Activated CD8-positive, alpha-beta memory T cell treated with anti-CD3 and anti-CD28 coated beads, Interleukin-2, amount 50 U/mL, for 4 hours (primary cell): ENCODE results near the gene ZNF345.

Experiments
- DNase-seq: peaks from one replicate; pipeline ENCODE4 v3.0.0-alpha.2; 2020

Gene ZNF345

GRCh38 chr19:36850559-36851442, at the start of gene ZNF345:
Gene ZNF345, plus strand, starts transcription at chr19:36850876. Its CDS starts 25,955 bp downstream, at chr19:36876831.
- DNase-seq: peak; percentile 82

DNA sequence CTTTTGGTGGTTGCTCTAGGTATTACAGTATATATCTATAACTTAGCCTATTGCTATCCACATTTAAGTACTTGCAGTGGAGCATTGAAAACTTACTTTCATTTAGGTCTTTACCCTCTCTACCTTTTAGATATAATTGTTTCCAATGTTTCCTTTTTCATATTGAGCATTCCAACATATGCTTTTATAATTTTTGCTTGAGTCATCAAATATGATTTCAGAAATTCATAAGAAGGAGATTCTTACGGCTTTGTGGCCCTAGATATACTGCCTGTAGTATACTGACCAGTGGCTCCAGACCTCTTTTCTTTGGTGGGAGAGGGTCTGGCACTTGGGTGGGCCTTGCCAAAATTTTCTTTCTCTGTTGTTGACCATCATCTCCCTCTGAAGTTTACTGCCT, 45.3 kb upstream of the ZNF345 start:
- no peak for DNase-seq

GRCh38 chr19:36807029-36807428, 43.6 kb upstream of the ZNF345 start:
- no peak for DNase-seq

GRCh38 chr19:36819130-36819630, 31.5 kb upstream of the ZNF345 start:
- no peak for DNase-seq

DNA sequence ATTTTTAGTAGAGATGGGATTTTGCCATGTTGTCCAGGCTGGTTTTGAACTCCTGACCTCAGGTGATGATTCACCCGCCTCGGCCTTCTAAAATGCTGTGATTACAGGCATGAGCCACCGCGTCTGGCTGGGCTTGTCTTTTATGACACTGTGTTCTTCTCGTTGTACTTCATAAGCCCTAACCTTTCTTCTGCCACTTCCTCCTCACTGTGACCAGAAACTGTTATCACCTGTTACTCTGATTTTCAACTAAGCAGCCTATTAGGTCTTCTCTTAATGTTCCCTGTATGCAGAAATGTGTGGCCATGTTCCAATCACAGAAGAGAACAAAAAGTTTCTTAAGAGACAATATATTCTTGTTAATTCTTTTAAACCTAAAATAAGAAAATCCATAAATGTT, 28.9 kb upstream of the ZNF345 start:
- DNase-seq: no peak

GRCh38 chr19:36833430-36833829, 17.2 kb upstream of the ZNF345 start:
- no peak for DNase-seq

DNA sequence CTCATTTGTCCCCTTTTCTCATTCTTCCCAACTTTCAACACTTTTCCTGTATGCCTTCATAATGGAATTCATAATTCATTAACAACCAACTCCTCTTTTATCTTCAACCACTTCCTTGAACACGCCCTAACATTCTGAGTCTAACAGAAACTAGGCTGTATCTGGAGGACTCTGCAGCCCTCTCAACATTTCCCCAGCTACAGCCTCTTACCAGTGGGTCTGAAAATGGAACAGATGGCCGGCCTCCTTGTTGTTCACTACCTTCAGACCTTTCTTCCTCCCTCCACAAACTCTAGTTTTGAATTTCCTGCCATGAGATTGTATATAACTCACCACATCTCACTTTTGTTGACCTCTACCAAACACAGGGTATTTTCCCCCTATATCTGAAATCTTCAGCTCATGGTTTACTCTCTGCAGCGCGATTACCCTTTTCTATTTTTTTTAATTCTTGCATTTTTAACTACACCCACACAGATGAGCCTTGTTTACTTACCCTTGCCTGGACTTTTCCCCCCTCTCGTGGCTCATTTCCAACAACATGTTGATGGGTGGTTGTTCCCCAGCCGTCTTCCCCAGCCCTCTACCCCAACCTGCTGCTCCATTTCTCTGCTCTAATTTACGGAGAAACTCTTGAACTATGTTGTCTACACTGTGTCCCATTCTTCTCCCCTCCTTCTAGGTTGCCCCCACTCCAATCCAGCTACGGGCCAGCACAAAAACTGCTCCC, 13.3 kb upstream of the ZNF345 start:
- no peak for DNase-seq

DNA sequence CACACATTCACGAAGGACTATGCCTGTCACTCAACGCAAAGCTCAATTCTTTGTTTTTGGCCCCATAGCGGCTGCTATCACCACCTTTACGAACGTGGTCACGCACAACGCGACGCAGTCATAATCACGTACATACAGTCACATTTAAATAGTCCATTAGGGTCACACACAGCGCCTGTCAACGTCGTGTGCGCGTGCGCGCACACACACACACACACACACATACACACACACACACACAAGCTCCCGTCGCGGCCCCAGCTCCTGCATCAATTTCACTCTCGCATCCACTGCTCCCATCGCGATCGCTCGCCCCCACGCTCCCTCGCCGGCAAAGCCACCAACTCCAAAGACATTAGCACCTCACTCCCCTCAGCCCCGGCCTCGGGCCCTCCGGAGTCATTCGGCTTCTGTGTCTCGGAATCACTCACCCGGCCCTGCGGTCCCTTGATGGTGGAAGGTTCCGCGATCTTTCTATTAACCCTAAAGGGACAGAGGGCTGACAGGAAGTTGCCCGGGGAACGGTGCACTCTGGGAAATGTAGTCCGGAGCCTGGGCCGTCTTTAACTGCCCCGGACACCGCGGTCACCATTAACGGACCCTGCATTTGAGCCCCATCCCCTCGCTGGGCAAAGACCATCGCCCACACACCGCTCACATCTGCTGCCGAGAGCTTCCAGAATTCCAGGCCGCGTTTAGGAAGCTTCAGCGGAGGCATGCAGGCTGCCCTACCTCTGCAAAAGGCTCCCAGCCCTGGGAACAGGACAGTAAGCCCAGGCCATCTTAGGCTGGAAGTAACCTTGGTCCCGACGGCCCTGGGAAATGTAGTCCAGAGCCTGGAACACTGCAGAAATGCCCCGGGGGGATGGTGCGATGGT, 12.5 kb upstream of the ZNF345 start, which contains the start of gene ZNF790:
TSS of gene ZNF790 (minus strand) at position 482 of the 878 bp plus-strand sequence. CDS start 12,768 bp downstream, outside the sequence.
- DNase-seq: peak; percentile 76

- no peak for DNase-seq
Observed at GRCh38 chr19:36838784-36839324, 11.8 kb upstream of the ZNF345 start.

DNA sequence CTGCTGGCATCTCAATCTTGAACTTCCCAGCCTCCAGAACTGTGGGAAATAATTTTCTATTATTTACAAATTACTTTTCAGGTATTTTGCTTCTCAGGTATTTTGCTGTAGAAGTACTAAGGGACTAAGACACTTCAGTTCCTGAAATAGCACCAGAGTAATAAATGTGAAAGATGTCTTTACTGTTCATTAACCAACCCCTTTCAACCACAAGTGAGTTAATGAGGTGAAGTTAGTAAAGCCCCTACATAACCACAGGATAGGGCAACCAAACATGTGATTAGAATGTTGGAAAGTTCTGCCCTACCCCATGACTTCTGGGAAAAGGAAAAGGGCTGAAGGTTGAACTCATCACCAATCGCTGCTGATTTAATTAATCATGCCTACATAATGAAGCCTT, 2.7 kb upstream of the ZNF345 start:
- DNase-seq: no peak

DNA sequence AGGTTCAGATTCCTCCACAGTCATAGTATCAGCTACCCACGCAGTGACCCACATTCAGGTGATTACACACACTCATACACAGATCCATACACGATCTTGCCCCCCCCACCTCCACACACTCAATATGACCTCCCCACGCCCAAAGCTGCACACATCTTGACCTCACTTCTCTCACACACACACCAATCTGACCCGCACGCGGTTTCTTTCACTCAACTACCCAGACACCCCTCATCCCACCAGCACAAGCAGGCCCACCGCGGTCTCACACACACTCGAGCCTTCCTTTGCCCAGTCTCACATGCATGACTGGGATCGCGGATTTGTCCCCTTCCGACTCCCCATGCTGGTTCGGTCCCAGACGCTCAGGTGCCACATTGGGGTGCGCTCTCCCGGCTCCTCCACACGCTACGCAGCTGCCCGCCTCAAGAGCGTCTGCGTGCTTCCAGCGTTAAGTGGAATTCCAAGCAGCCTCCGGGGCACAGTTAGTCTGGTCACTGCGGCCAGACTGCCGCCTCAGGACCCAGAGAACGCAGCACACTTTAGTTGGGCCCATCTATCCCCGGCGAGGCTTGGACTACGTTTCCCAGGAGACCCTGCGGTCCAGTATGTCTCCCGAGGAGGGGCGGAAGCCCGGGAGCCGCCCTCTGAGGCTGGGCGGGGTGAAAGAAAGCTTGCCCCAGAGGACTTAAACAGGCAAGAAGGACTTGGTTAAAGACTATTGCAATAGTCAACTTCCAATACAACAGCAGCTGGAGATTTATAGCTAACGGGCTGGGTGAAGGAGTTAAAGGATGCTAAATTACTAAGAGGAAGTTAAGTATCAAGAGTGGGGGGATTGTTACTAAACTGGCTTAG, 746 bp upstream of the ZNF345 start:
- DNase-seq: peak; percentile 89

GRCh38 chr19:36851898-36852297, 1.2 kb downstream of the ZNF345 start:
- DNase-seq: no peak

- no peak for DNase-seq
Observed at GRCh38 chr19:36876993-36877938, 26.6 kb downstream of the ZNF345 start.

DNA sequence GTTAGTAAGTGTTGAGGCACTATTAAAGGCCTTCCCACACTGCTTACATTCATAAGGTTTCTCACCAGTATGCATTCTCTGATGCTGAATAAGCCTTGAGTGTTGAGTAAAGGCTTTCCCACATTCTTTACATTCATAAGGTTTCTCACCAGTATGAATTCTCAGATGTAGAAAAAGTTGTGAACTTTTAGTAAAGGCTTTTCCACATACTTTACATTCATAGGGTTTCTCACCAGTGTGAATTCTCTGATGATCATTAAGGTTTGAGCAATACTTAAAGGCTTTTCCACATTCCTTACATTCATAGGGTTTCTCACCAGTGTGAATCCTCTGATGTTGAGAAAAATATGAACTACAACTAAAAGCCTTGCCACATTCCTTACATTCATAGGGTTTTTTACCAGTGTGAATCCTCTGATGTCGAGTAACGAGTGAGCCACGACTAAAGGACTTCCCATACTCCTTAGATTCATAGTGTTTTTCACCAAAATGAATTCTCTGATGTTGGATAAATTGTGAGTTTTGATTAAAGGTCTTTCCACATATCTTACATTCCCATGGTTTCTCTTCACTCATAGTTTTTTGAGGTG, 41.2 kb downstream of the ZNF345 start:
- DNase-seq: no peak

GRCh38 chr19:36894849-36895383, 44.2 kb downstream of the ZNF345 start:
- no peak for DNase-seq

- DNase-seq: no peak
Observed at GRCh38 chr19:36898422-36898821, 47.7 kb downstream of the ZNF345 start.

GRCh38 chr19:36915992-36916830, 65.5 kb downstream of the ZNF345 start, which contains the start of the genes ZNF568 and ZNF829:
Gene ZNF568, plus strand, starts transcription at chr19:36916332. Its CDS starts 6,439 bp downstream, at chr19:36922771.
Gene ZNF829, minus strand, starts transcription at chr19:36916291. Its CDS starts 1,124 bp downstream, at chr19:36915167.
- peak; percentile 88 for DNase-seq

DNA sequence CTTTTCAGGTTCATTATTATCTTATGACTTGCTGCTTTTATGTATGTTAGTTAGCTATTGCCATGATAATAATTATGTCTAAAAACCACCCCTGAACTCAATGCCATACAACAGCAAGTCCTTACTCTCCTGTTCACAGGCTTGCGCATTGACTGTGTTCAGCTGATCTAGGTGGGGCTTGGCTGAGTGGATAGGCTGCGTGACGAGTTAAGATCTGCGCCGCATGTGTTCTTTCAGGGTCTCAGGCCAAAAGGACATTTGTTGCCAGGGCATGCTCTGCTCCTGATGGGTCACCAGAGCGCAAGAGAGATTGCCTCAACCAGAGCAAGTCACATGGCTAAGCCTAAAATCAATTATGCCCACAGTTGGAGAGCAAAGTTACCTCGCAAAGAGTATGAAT, 66.3 kb downstream of the ZNF345 start:
- DNase-seq: no peak
